ENCODE results near the gene MRLN. TPM values are rescaled to one million over a fixed set of nuclear protein-coding genes. Genes with fewer than 3 reads are reported as not detected.
"Not testable (repeated sequence)": the region's sequence is repeated elsewhere in the genome, so short reads cannot be mapped to it uniquely, and the experiment has no call there.

The MRLN gene
- polyA plus RNA-seq, 3 donors from 2014 or later: not detected

- Mint-ChIP-seq H3K4me3 (no peak overlapping the region), H3K9me3 (peaks cover 0 to 1% (median 0%) of the 10 kb centered on the region in 6 donors), H3K27ac (peak overlapping the region in 1 of 6 donors; percentile 23), H3K4me1 (no peaks in the 10 kb centered on the region), H3K36me3 (no peaks in the 10 kb centered on the region), H3K27me3 (ENCODE audit: low read depth in 3 of 3) (peaks cover 0 to 4% (median 3%) of the 10 kb centered on the region in 3 donors)
- DNase-seq: no peak
Measured at GRCh38 chr10:59771162-59771807, 18.0 kb upstream of the MRLN start.

- DNase-seq: no peak
- peaks cover 0 to 4% (median 3%) of the 10 kb centered on the region in 3 donors for H3K27me3 Mint-ChIP-seq (ENCODE audit: low read depth in 3 of 3)
- H3K9me3 Mint-ChIP-seq: peaks cover 0 to 1% (median 0%) of the 10 kb centered on the region in 6 donors
- no peaks in the 10 kb centered on the region for H3K4me1 Mint-ChIP-seq
- H3K36me3 Mint-ChIP-seq: no peaks in the 10 kb centered on the region
- no peak overlapping the region for H3K27ac Mint-ChIP-seq
- no peak overlapping the region for H3K4me3 Mint-ChIP-seq
Measured at GRCh38 chr10:59770689-59771088, 17.4 kb upstream of the MRLN start.

- Mint-ChIP-seq H3K27me3 (ENCODE audit: low read depth in 3 of 3) (peaks cover 0 to 5% (median 1%) of the 10 kb centered on the region in 3 donors), H3K27ac (no peak overlapping the region), H3K36me3 (no peaks in the 10 kb centered on the region), H3K4me3 (no peak overlapping the region), H3K9me3 (peaks cover 0 to 10% (median 0%) of the 10 kb centered on the region in 6 donors), H3K4me1 (no peaks in the 10 kb centered on the region)
- DNase-seq: no peak
Measured at GRCh38 chr10:59762505-59762904, 9.2 kb upstream of the MRLN start.

GRCh38 chr10:59757966-59758365 lies 4.7 kb upstream of the MRLN start:
- Mint-ChIP-seq H3K4me1 (no peaks in the 10 kb centered on the region), H3K27ac (no peak overlapping the region), H3K9me3 (peaks cover 0 to 4% (median 0%) of the 10 kb centered on the region in 6 donors), H3K36me3 (no peaks in the 10 kb centered on the region), H3K4me3 (no peak overlapping the region), H3K27me3 (ENCODE audit: low read depth in 3 of 3) (no peaks in the 10 kb centered on the region)
- DNase-seq: no peak

- DNase-seq: no peak
- Mint-ChIP-seq H3K27me3 (ENCODE audit: low read depth in 3 of 3) (peaks cover 0 to 5% (median 0%) of the 10 kb centered on the region in 3 donors), H3K9me3 (peaks cover 0 to 7% (median 0%) of the 10 kb centered on the region in 6 donors), H3K4me3 (no peak overlapping the region), H3K27ac (no peak overlapping the region), H3K4me1 (no peaks in the 10 kb centered on the region), H3K36me3 (no peaks in the 10 kb centered on the region)
Measured at GRCh38 chr10:59754951-59755350, 1.7 kb upstream of the MRLN start.

GRCh38 chr10:59752278-59752940 lies 846 bp downstream of the MRLN start:
- no peak for DNase-seq
- H3K27ac Mint-ChIP-seq: no peak overlapping the region
- peaks cover 0 to 3% (median 0%) of the 10 kb centered on the region in 6 donors for H3K9me3 Mint-ChIP-seq
- no peak overlapping the region for H3K4me3 Mint-ChIP-seq
- no peaks in the 10 kb centered on the region for H3K36me3 Mint-ChIP-seq
- peaks cover 0 to 5% (median 5%) of the 10 kb centered on the region in 3 donors for H3K27me3 Mint-ChIP-seq (ENCODE audit: low read depth in 3 of 3)
- no peaks in the 10 kb centered on the region for H3K4me1 Mint-ChIP-seq

GRCh38 chr10:59750155-59750945 lies 2.9 kb downstream of the MRLN start:
- Mint-ChIP-seq H3K4me1 (no peaks in the 10 kb centered on the region), H3K4me3 (no peak overlapping the region), H3K9me3 (peaks cover 0 to 3% (median 0%) of the 10 kb centered on the region in 6 donors), H3K27ac (no peak overlapping the region), H3K27me3 (ENCODE audit: low read depth in 3 of 3) (peaks cover 0 to 5% (median 5%) of the 10 kb centered on the region in 3 donors), H3K36me3 (no peaks in the 10 kb centered on the region)
- no peak for DNase-seq

GRCh38 chr10:59748834-59749233 lies 4.4 kb downstream of the MRLN start:
- Mint-ChIP-seq H3K36me3 (no peaks in the 10 kb centered on the region), H3K27ac (no peak overlapping the region), H3K9me3 (peaks cover 0 to 3% (median 0%) of the 10 kb centered on the region in 6 donors), H3K4me3 (no peak overlapping the region), H3K27me3 (ENCODE audit: low read depth in 3 of 3) (peaks cover 0 to 5% (median 5%) of the 10 kb centered on the region in 3 donors), H3K4me1 (no peaks in the 10 kb centered on the region)
- no peak for DNase-seq

- no peak overlapping the region for H3K4me3 Mint-ChIP-seq
- H3K27ac Mint-ChIP-seq: no peak overlapping the region
- H3K4me1 Mint-ChIP-seq: no peaks in the 10 kb centered on the region
- H3K36me3 Mint-ChIP-seq: no peaks in the 10 kb centered on the region
- H3K9me3 Mint-ChIP-seq: peaks cover 0 to 2% (median 0%) of the 10 kb centered on the region in 6 donors
- DNase-seq: no peak
- H3K27me3 Mint-ChIP-seq (ENCODE audit: low read depth in 3 of 3): peaks cover 1 to 8% (median 3%) of the 10 kb centered on the region in 3 donors
Measured at GRCh38 chr10:59745163-59745650, 8.0 kb downstream of the MRLN start.

GRCh38 chr10:59744762-59745161 lies 8.5 kb downstream of the MRLN start:
- not testable (repeated sequence) for H3K27ac Mint-ChIP-seq; H3K36me3 Mint-ChIP-seq; H3K4me1 Mint-ChIP-seq; DNase-seq; H3K9me3 Mint-ChIP-seq; H3K27me3 Mint-ChIP-seq (ENCODE audit: low read depth in 3 of 3); H3K4me3 Mint-ChIP-seq

- not testable (repeated sequence) for H3K4me1 Mint-ChIP-seq; H3K4me3 Mint-ChIP-seq; H3K27me3 Mint-ChIP-seq (ENCODE audit: low read depth in 3 of 3); H3K9me3 Mint-ChIP-seq; H3K36me3 Mint-ChIP-seq; H3K27ac Mint-ChIP-seq; DNase-seq
Measured at GRCh38 chr10:59744156-59744555, 9.1 kb downstream of the MRLN start.

GRCh38 chr10:59741583-59741982 lies 11.7 kb downstream of the MRLN start:
- Mint-ChIP-seq H3K27ac (no peak overlapping the region), H3K4me1 (no peaks in the 10 kb centered on the region), H3K36me3 (no peaks in the 10 kb centered on the region)

GRCh38 chr10:59741048-59741447 lies 12.2 kb downstream of the MRLN start:
- Mint-ChIP-seq H3K27me3 (ENCODE audit: low read depth in 3 of 3) (peaks cover 3 to 4% (median 3%) of the 10 kb centered on the region in 3 donors), H3K4me3 (no peak overlapping the region), H3K4me1 (no peaks in the 10 kb centered on the region), H3K36me3 (no peaks in the 10 kb centered on the region), H3K27ac (no peak overlapping the region), H3K9me3 (peaks cover 0 to 2% (median 0%) of the 10 kb centered on the region in 6 donors)
- DNase-seq: no peak

More at GRCh38 chr10:59741583-59741982, 11.7 kb downstream of the MRLN start:
- Mint-ChIP-seq H3K9me3 (peaks cover 0 to 2% (median 0%) of the 10 kb centered on the region in 6 donors), H3K27me3 (ENCODE audit: low read depth in 3 of 3) (peaks cover 3 to 4% (median 3%) of the 10 kb centered on the region in 3 donors), H3K4me3 (no peak overlapping the region)
- DNase-seq: no peak

- peaks cover 0 to 1% (median 0%) of the 10 kb centered on the region in 6 donors for H3K9me3 Mint-ChIP-seq
- DNase-seq: no peak
- no peak overlapping the region for H3K27ac Mint-ChIP-seq
- H3K27me3 Mint-ChIP-seq (ENCODE audit: low read depth in 3 of 3): peaks cover 2 to 6% (median 3%) of the 10 kb centered on the region in 3 donors
- no peaks in the 10 kb centered on the region for H3K36me3 Mint-ChIP-seq
- no peak overlapping the region for H3K4me3 Mint-ChIP-seq
- no peaks in the 10 kb centered on the region for H3K4me1 Mint-ChIP-seq
Measured at GRCh38 chr10:59736749-59737148, 16.5 kb downstream of the MRLN start.
